H1 (cell line): ENCODE results near the gene COL25A1.
"Not testable (repeated sequence)": the region's sequence is repeated elsewhere in the genome, so short reads cannot be mapped to it uniquely, and the experiment has no call there.

Experiments
- CEBPB ChIP-seq: IDR thresholded peaks from 2 replicates; pipeline ENCODE4 v1.6.1; 2012; ENCODE audit warnings: low read depth, low read length
- EP300 ChIP-seq, 2 experiments: IDR thresholded peaks; 1 replicate in 1 of 2; 2 replicates in 1 of 2; pipeline ENCODE4 v1.6.1; 2011 to 2012; ENCODE audit warnings: low read depth in 2 of 2, low read length in 2 of 2, mild to moderate bottlenecking in 2 of 2, borderline replicate concordance in 1 of 2, inconsistent platforms in 1 of 2, moderate library complexity in 1 of 2
- EZH2 ChIP-seq: fragments of 200-600 bp; sonication (generic); IDR thresholded peaks from 2 replicates; pipeline ENCODE4 v1.7.1; 2012; ENCODE audit warnings: low read depth, mild to moderate bottlenecking, moderate library complexity, low read length, inconsistent platforms; ENCODE audit not compliant: severe bottlenecking
- HDAC2 ChIP-seq, 2 experiments: fragments of 300-600 bp in 1 of 2; sonication (generic) in 1 of 2; IDR thresholded peaks; 2 replicates each; pipeline ENCODE4 v1.6.1; 2011 to 2012; ENCODE audit warnings: low read depth in 2 of 2, low read length in 2 of 2, mild to moderate bottlenecking in 2 of 2, moderate library complexity in 2 of 2, borderline replicate concordance in 1 of 2, inconsistent platforms in 1 of 2
- HDAC6 ChIP-seq: IDR thresholded peaks from one replicate; pipeline ENCODE4 v1.7.1; 2012; ENCODE audit warnings: low read depth, mild to moderate bottlenecking, inconsistent platforms, low read length, moderate library complexity
- MAFK ChIP-seq: IDR thresholded peaks from 2 replicates; pipeline ENCODE4 v1.6.1; 2012; ENCODE audit warnings: low read depth, mild to moderate bottlenecking, improper control_type of control experiment, low read length
- POLR2A ChIP-seq, 2 experiments: IDR thresholded peaks; 1 replicate in 1 of 2; 2 replicates in 1 of 2; pipeline ENCODE4 v1.6.1; 2011; ENCODE audit warnings: low read depth in 2 of 2, low read length in 2 of 2, mild to moderate bottlenecking in 2 of 2; ENCODE audit errors: control extremely low read depth in 1 of 2
- POLR2AphosphoS5 ChIP-seq: IDR thresholded peaks from 2 replicates; pipeline ENCODE4 v1.6.1; 2011; ENCODE audit warnings: low read depth, low read length
- RAD21 ChIP-seq, 2 experiments: IDR thresholded peaks in 1 of 2; conservative IDR thresholded peaks in 1 of 2; 2 replicates each; pipeline ENCODE4 v1.6.1; 2011; ENCODE audit warnings: low read depth in 2 of 2, low read length in 2 of 2, improper control_type of control experiment in 1 of 2, inconsistent platforms in 1 of 2, mild to moderate bottlenecking in 1 of 2, moderate library complexity in 1 of 2
- TF ChIP-seq, protein P1 (sequence below), 3 experiments: IDR thresholded peaks; 1 replicate in 2 of 3; 2 replicates in 1 of 3; pipeline versions ENCODE4 v1.5.1 to v1.6.1; 2011; ENCODE audit warnings: low read length in 3 of 3, mild to moderate bottlenecking in 3 of 3, inconsistent platforms in 2 of 3, low read depth in 1 of 3, moderate library complexity in 1 of 3; ENCODE audit not compliant: insufficient read depth in 1 of 3; ENCODE audit errors: control extremely low read depth in 1 of 3

DNA sequence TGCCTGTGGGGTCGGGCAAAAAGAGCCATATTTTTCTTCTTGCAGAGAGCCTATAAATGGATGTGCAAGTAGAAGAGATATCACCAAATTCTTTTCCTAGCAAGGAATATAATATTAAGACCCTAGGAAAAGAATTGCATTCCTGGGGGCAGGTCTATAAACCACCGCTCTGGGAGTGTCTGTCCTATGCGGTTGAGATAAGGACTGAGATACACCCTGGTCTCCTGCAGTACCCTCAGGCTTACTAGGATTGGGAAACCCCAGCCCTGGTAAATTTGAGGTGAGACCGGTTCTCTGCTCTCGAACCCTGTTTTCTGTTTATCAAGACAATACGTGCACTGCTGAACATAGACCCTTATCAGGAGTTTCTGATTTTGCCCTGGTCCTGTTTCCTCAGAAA lies 280.8 kb downstream of the COL25A1 start:
- TF ChIP-seq CEBPB; HDAC6; EZH2; MAFK; POLR2A (IDR thresholded peaks at IDR 0.05; ENCODE audit: control extremely low read depth in 1 of 2, low read depth in 2 of 2, low read length in 2 of 2); POLR2AphosphoS5; RAD21 (IDR thresholded peaks at IDR 0.05 in 1 of 2, conservative IDR thresholded peaks at IDR 0.05 in 1 of 2; ENCODE audit: low read depth in 2 of 2, low read length in 2 of 2); EP300 (IDR thresholded peaks at IDR 0.05; ENCODE audit: borderline replicate concordance in 1 of 2, low read depth in 2 of 2, low read length in 2 of 2); HDAC2 (IDR thresholded peaks at IDR 0.05; ENCODE audit: borderline replicate concordance in 1 of 2, low read depth in 2 of 2, low read length in 2 of 2): not testable (repeated sequence)
- TF ChIP-seq, protein P1, sequence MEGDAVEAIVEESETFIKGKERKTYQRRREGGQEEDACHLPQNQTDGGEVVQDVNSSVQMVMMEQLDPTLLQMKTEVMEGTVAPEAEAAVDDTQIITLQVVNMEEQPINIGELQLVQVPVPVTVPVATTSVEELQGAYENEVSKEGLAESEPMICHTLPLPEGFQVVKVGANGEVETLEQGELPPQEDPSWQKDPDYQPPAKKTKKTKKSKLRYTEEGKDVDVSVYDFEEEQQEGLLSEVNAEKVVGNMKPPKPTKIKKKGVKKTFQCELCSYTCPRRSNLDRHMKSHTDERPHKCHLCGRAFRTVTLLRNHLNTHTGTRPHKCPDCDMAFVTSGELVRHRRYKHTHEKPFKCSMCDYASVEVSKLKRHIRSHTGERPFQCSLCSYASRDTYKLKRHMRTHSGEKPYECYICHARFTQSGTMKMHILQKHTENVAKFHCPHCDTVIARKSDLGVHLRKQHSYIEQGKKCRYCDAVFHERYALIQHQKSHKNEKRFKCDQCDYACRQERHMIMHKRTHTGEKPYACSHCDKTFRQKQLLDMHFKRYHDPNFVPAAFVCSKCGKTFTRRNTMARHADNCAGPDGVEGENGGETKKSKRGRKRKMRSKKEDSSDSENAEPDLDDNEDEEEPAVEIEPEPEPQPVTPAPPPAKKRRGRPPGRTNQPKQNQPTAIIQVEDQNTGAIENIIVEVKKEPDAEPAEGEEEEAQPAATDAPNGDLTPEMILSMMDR (IDR thresholded peaks at IDR 0.05; ENCODE audit: control extremely low read depth in 1 of 3, insufficient read depth in 1 of 3, low read depth in 1 of 3, low read length in 3 of 3): not testable (repeated sequence)
